GM23338 (cell line): ENCODE measurements around the gene ORC4. TPM values are rescaled to one million over a fixed set of nuclear protein-coding genes. Genes with fewer than 3 reads are reported as not detected.

Experiments
- ATAC-seq: fragments of 200-7000 bp; cut with Tn5 transposase; 3 replicates; pipeline ENCODE4 v1.9.1; 2020
- DNase-seq: peaks from one replicate; pipeline ENCODE4 v3.0.0-alpha.2; 2015; ENCODE audit warnings: low spot score
- H2AFZ ChIP-seq: fragments of 200-600 bp; sonication (generic); 2 replicates; pipeline ENCODE4 v1.8.0; 2016; ENCODE audit warnings: antibody characterized with exemption, mild to moderate bottlenecking, moderate library complexity
- H3F3A ChIP-seq: fragments of 200-600 bp; sonication (generic); replicated peaks from 2 replicates; pipeline ENCODE4 v1.8.0; 2017; ENCODE audit warnings: antibody characterized with exemption, mixed run types, low read depth
- H3K27ac ChIP-seq: fragments of 200-600 bp; sonication (generic); 2 replicates; pipeline ENCODE4 v1.6.1; 2016; ENCODE audit warnings: low read depth
- H3K27me3 ChIP-seq: fragments of 200-600 bp; sonication (generic); 2 replicates; pipeline ENCODE4 v1.8.0; 2016; ENCODE audit warnings: mild to moderate bottlenecking, mixed run types, moderate library complexity; ENCODE audit not compliant: insufficient read depth
- H3K36me3 ChIP-seq: fragments of 200-600 bp; sonication (generic); 2 replicates; pipeline ENCODE4 v1.8.0; 2016; ENCODE audit warnings: mild to moderate bottlenecking; ENCODE audit not compliant: insufficient read depth
- H3K4me1 ChIP-seq: fragments of 200-600 bp; sonication (generic); 2 replicates; pipeline ENCODE4 v1.8.0; 2016; ENCODE audit warnings: mild to moderate bottlenecking, moderate library complexity; ENCODE audit not compliant: insufficient read depth
- H3K4me2 ChIP-seq: fragments of 200-600 bp; sonication (generic); 2 replicates; pipeline ENCODE4 v1.7.1; 2017; ENCODE audit warnings: mixed run types
- H3K4me3 ChIP-seq: fragments of 200-600 bp; sonication (generic); 2 replicates; pipeline ENCODE4 v1.6.1; 2016; ENCODE audit warnings: mixed run types
- H3K79me2 ChIP-seq: fragments of 200-600 bp; sonication (generic); replicated peaks from 2 replicates; pipeline ENCODE4 v1.8.0; 2017; ENCODE audit warnings: mild to moderate bottlenecking; ENCODE audit not compliant: insufficient read depth
- H3K9me2 ChIP-seq: fragments of 200-600 bp; sonication (generic); 2 replicates; pipeline ENCODE4 v1.8.0; 2017; ENCODE audit not compliant: insufficient read depth
- H4K20me1 ChIP-seq: fragments of 200-600 bp; sonication (generic); replicated peaks from 2 replicates; pipeline ENCODE4 v1.8.0; 2017; ENCODE audit warnings: mild to moderate bottlenecking; ENCODE audit not compliant: insufficient read depth
- H3K27ac Mint-ChIP-seq: 2 replicates; pipeline ENCODE4 v1.8.0; 2020; ENCODE audit warnings: inconsistent platforms, mild to moderate bottlenecking, moderate library complexity, mixed read lengths
- H3K27me3 Mint-ChIP-seq: 3 replicates; pipeline ENCODE4 v1.8.0; 2022; ENCODE audit warnings: low read depth, mild to moderate bottlenecking, moderate library complexity, mixed read lengths, inconsistent platforms; ENCODE audit not compliant: insufficient read depth, poor library complexity
- H3K36me3 Mint-ChIP-seq: 3 replicates; pipeline ENCODE4 v1.8.0; 2021; ENCODE audit warnings: low read depth, mild to moderate bottlenecking, inconsistent platforms, moderate library complexity, mixed read lengths
- H3K4me1 Mint-ChIP-seq: 3 replicates; pipeline ENCODE4 v1.8.0; 2020; ENCODE audit warnings: mild to moderate bottlenecking, inconsistent platforms, mixed read lengths
- H3K4me3 Mint-ChIP-seq: 3 replicates; pipeline ENCODE4 v1.8.0; 2021; ENCODE audit warnings: moderate library complexity, mild to moderate bottlenecking, inconsistent platforms, mixed read lengths
- H3K9me3 Mint-ChIP-seq: 3 replicates; pipeline ENCODE4 v1.8.0; 2020; ENCODE audit warnings: moderate library complexity, mild to moderate bottlenecking, inconsistent platforms, mixed read lengths
- CREB1 ChIP-seq: fragments of 250-450 bp; sonication (Bioruptor Pico); IDR thresholded peaks from 2 replicates; pipeline ENCODE4 v1.5.0; 2020; ENCODE audit warnings: low read depth, mild to moderate bottlenecking, moderate library complexity
- CTCF ChIP-seq, 2 experiments: fragments of 200-600 bp in 1 of 2; sonication (generic) in 1 of 2; conservative IDR thresholded peaks; 2 replicates each; pipeline versions ENCODE4 v1.5.1 to v1.6.1; 2016 to 2017; ENCODE audit warnings: antibody characterized with exemption in 2 of 2, low read depth in 2 of 2, mild to moderate bottlenecking in 2 of 2, moderate library complexity in 1 of 2
- ETS1 ChIP-seq: IDR thresholded peaks from 2 replicates; pipeline ENCODE4 v1.6.1; 2016; ENCODE audit warnings: antibody characterized with exemption
- JUNB ChIP-seq: IDR thresholded peaks from one replicate; pipeline ENCODE4 v1.6.1; 2016; ENCODE audit warnings: antibody characterized with exemption; ENCODE audit not compliant: unreplicated experiment
- NANOG ChIP-seq: IDR thresholded peaks from 2 replicates; pipeline ENCODE4 v1.6.1; 2016; ENCODE audit warnings: antibody characterized with exemption, borderline replicate concordance
- POLR2AphosphoS5 ChIP-seq: IDR thresholded peaks from 2 replicates; pipeline ENCODE4 v1.6.1; 2016; ENCODE audit warnings: antibody characterized with exemption, low read depth
- REST ChIP-seq: IDR thresholded peaks from one replicate; pipeline ENCODE4 v1.6.1; 2018; ENCODE audit warnings: antibody characterized with exemption; ENCODE audit not compliant: unreplicated experiment
- STAT1 ChIP-seq: IDR thresholded peaks from one replicate; pipeline ENCODE4 v1.6.1; 2016; ENCODE audit warnings: antibody characterized with exemption; ENCODE audit not compliant: unreplicated experiment
- ZNF114 ChIP-seq: fragments of 250-450 bp; sonication (Bioruptor Pico); IDR thresholded peaks from 2 replicates; pipeline ENCODE4 v1.5.0; 2020; ENCODE audit warnings: mild to moderate bottlenecking, moderate library complexity
- ZNF331 ChIP-seq: fragments of 250-450 bp; sonication (Bioruptor Pico); IDR thresholded peaks from 2 replicates; pipeline ENCODE4 v1.5.0; 2020; ENCODE audit warnings: low read depth, mild to moderate bottlenecking, moderate library complexity
- ZNF462 ChIP-seq: fragments of 250-450 bp; sonication (Bioruptor Pico); IDR thresholded peaks from 2 replicates; pipeline ENCODE4 v1.5.0; 2020; ENCODE audit warnings: mild to moderate bottlenecking, moderate library complexity
- polyA plus RNA-seq: library from polyadenylated mRNA; unstranded; fragments of >200 nt; fragmentation: Nextera tagmentation; extraction: Ambion mirVana; gene quantifications from 2 replicates; pipeline ENCODE4 v1.2.1, GENCODE V29; 2016
- total RNA-seq: library from RNA; depleted of rRNA; stranded (reverse); fragments of >200 nt; shearing (Covaris generic); gene quantifications from 2 replicates; pipeline ENCODE4 v1.2.3, GENCODE V29; 2014

Gene ORC4
- total and polyA plus RNA-seq, 2 experiments from 2014 or later: 47.5 to 177 TPM

- no peaks in the 10 kb centered on the region for H3K36me3 ChIP-seq
- H3K4me3 ChIP-seq: no peak overlapping the region
- H3F3A ChIP-seq: no peaks in the 10 kb centered on the region
- Mint-ChIP-seq H3K27ac (peak overlapping the region; percentile 48; the same call in 1 of the 2 replicates), H3K4me1 (peaks cover 41% of the 10 kb centered on the region), H3K9me3 (no peaks in the 10 kb centered on the region), H3K4me3 (no peak overlapping the region), H3K36me3 (no peaks in the 10 kb centered on the region), H3K27me3 (no peaks in the 10 kb centered on the region)
- H2AFZ ChIP-seq: no peak overlapping the region
- no peak overlapping the region for H3K4me2 ChIP-seq
- H3K79me2 ChIP-seq: peaks cover 100% of the 10 kb centered on the region
- no peak for DNase-seq
- no peaks in the 10 kb centered on the region for H3K9me2 ChIP-seq
- peaks cover 6% of the 10 kb centered on the region; the same call in 1 of the 2 replicates for H4K20me1 ChIP-seq
- H3K4me1 ChIP-seq: peaks cover 43% of the 10 kb centered on the region
- no peak for ATAC-seq
- H3K27ac ChIP-seq: no peak overlapping the region; the same call in 1 of the 2 replicates
- H3K27me3 ChIP-seq: no peaks in the 10 kb centered on the region
- TF ChIP-seq POLR2AphosphoS5 (no peak), ZNF331 (CRISPR knock-in tag) (no peak), ZNF114 (CRISPR knock-in tag) (no peak), ETS1 (no peak), CTCF (conservative IDR thresholded peaks at IDR 0.05; ENCODE audit: low read depth in 2 of 2) (no peak), NANOG (no peak), STAT1 (no peak), ZNF462 (CRISPR knock-in tag) (no peak), JUNB (no peak), CREB1 (no peak), REST (no peak)
Measured at GRCh38 chr2:147882631-147883030, 137.9 kb downstream of the ORC4 start.
